OCI-LY7 (cell line): ENCODE data around the gene CNN2. TPM values are rescaled to one million over a fixed set of nuclear protein-coding genes. Genes with fewer than 3 reads are reported as not detected.

Source experiments
- BruUV-seq: library from RNA; stranded (reverse); fragments of 400-500 nt; replicated peaks from 2 replicates; lab custom pipeline; 2021; lab: Mats Ljungman, UMichigan
- CTCF ChIA-PET: fragments of 300-600 bp; sonication (Branson Sonifier 250); formaldehyde crosslinking; loops from one replicate; lab custom pipeline; 2022; ENCODE audit warnings: antibody characterized with exemption; ENCODE audit not compliant: unreplicated experiment; lab: Charles Lee
- POLR2A ChIA-PET: fragments of 300-600 bp; sonication (Branson Sonifier 250); formaldehyde crosslinking; loops from one replicate; lab custom pipeline; 2022; ENCODE audit warnings: antibody characterized with exemption; lab: Charles Lee
- DNase-seq: peaks from one replicate; pipeline ENCODE4 v3.0.0-alpha.2; 2015; ENCODE audit warnings: low spot score
- H2AFZ ChIP-seq: fragments of 200-600 bp; sonication (generic), shearing (Covaris generic); 2 replicates; pipeline ENCODE4 v1.6.1; 2014; ENCODE audit warnings: mild to moderate bottlenecking, antibody characterized with exemption, low read length, moderate library complexity
- H3K27ac ChIP-seq: fragments of 200-600 bp; sonication (generic); 2 replicates; pipeline ENCODE4 v1.5.1; 2014; ENCODE audit warnings: mixed run types, low read depth, mild to moderate bottlenecking, moderate library complexity, low read length, inconsistent platforms; ENCODE audit not compliant: poor library complexity, severe bottlenecking
- H3K36me3 ChIP-seq: fragments of 200-600 bp; sonication (generic); 2 replicates; pipeline ENCODE4 v1.6.1; 2014; ENCODE audit warnings: mild to moderate bottlenecking, antibody characterized with exemption, low read length, moderate library complexity, mixed read lengths; ENCODE audit not compliant: insufficient read depth
- H3K4me1 ChIP-seq: fragments of 200-600 bp; sonication (generic); 2 replicates; pipeline ENCODE4 v1.5.1; 2014; ENCODE audit warnings: mild to moderate bottlenecking, low read length; ENCODE audit not compliant: insufficient read depth, poor library complexity, severe bottlenecking
- H3K4me2 ChIP-seq: fragments of 200-600 bp; sonication (generic); 2 replicates; pipeline ENCODE4 v1.6.1; 2014; ENCODE audit warnings: mild to moderate bottlenecking, low read length
- H3K4me3 ChIP-seq: fragments of 200-600 bp; sonication (generic); 2 replicates; pipeline ENCODE4 v1.5.1; 2014; ENCODE audit warnings: mild to moderate bottlenecking, low read depth, low read length; ENCODE audit not compliant: poor library complexity, severe bottlenecking
- H3K79me2 ChIP-seq: fragments of 200-600 bp; sonication (generic); 2 replicates; pipeline ENCODE4 v1.6.1; 2016; ENCODE audit warnings: low read depth, mild to moderate bottlenecking, low read length, moderate library complexity, mixed read lengths; ENCODE audit not compliant: insufficient read depth
- H3K9me2 ChIP-seq: fragments of 200-600 bp; sonication (generic); 2 replicates; pipeline ENCODE4 v1.6.1; 2016; ENCODE audit warnings: mild to moderate bottlenecking, low read length, mixed read lengths; ENCODE audit not compliant: insufficient read depth
- H3K9me3 ChIP-seq: fragments of 200-600 bp; sonication (generic); 2 replicates; pipeline ENCODE4 v1.6.1; 2014; ENCODE audit warnings: mild to moderate bottlenecking, mixed run types, low read length, mixed read lengths
- H4K20me1 ChIP-seq: fragments of 200-600 bp; sonication (generic); 2 replicates; pipeline ENCODE4 v1.6.1; 2014; ENCODE audit warnings: mild to moderate bottlenecking, antibody characterized with exemption, low read length, moderate library complexity, mixed read lengths; ENCODE audit not compliant: insufficient read depth
- CTCF ChIP-seq: fragments of 200-600 bp; sonication (generic); conservative IDR thresholded peaks from 2 replicates; pipeline ENCODE4 v1.5.1; 2014; ENCODE audit warnings: mild to moderate bottlenecking, antibody characterized with exemption, low read length, moderate library complexity, mixed read lengths
- EZH2phosphoT487 ChIP-seq: fragments of 200-600 bp; sonication (generic); IDR thresholded peaks from 2 replicates; pipeline ENCODE4 v1.6.1; 2018; ENCODE audit warnings: low read depth, borderline replicate concordance, mild to moderate bottlenecking, mixed run types, antibody characterized with exemption, low read length, moderate library complexity, mixed read lengths
- intact Hi-C: fragments of 100-400 bp; cut with micrococcal nuclease; formaldehyde crosslinking; loops from one replicate; pipeline ENCODE4 v1.10.0; 2022; ENCODE audit not compliant: unreplicated experiment
- total RNA-seq, 2 experiments: library from RNA; depleted of rRNA in 1 of 2; stranded (reverse); fragments of >200 nt in 1 of 2; shearing (Covaris generic) in 1 of 2; gene quantifications; 2 replicates each; pipeline ENCODE4 v1.2.3, GENCODE V29; 2014 to 2022

Gene CNN2
- total RNA-seq, 2 experiments from 2014 or later: 73.7 to 127 TPM

- intact Hi-C loops: no loop called here
- POLR2A ChIA-PET: no interaction called here
These were observed 54.2 kb downstream of the CNN2 start for GRCh38 chr19:1080360-1081161.

DNA sequence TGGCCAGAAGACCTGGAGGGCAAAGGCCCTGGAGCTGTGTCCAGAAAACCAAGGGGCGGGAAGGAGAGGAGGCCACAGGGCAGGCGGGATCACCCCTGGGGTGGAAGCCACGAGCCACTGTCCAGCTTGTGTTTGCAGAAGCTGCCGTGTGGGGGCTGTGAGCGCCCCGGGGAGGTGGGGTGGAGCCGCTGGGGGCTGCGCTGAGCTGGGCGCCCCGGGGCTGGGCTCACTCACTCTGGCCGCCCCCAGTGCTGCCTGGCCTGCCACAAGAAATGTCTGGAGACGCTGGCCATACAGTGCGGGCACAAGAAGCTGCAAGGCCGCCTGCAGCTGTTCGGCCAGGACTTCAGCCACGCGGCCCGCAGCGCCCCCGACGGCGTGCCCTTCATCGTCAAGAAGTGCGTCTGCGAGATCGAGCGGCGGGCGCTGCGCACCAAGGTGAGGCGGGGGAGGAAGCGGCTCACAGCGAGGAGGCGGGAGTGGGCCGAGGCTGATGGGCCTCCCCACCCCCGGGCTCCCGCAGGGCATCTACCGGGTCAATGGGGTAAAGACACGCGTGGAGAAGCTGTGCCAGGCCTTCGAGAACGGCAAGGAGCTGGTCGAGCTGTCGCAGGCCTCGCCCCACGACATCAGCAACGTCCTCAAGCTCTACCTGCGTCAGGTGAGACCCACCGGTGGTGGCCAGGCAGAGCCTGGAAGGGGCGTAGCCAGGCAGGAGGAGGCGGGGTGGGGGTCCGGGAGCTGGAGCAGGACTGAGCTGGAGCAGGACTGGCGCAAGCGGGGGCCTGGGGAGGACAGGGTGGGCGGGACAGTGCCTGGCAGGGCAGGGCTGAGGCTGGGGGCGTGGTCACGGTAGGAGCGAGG lies 55.1 kb downstream of the CNN2 start:
- H3K4me2 ChIP-seq: no peak overlapping the region
- TF ChIP-seq CTCF (no peak), EZH2phosphoT487 (no peak)
- H4K20me1 ChIP-seq: no peaks in the 10 kb centered on the region
- no peaks in the 10 kb centered on the region for H3K9me3 ChIP-seq
- no peak overlapping the region for H3K4me3 ChIP-seq
- CTCF ChIA-PET: no interaction called here
- BruUV-seq: no TSS peak
- no peak for DNase-seq
- peaks cover 82% of the 10 kb centered on the region for H3K36me3 ChIP-seq
- POLR2A ChIA-PET: interaction anchor here (1.1 to 1.4 kb wide), 2 partner anchors 14 to 111 kb away, joined by 6 read pairs; partner anchors contain the start of gene ARHGAP45
- H3K27ac ChIP-seq: no peak overlapping the region
- H3K4me1 ChIP-seq: peaks cover 24% of the 10 kb centered on the region
- no peaks in the 10 kb centered on the region for H3K9me2 ChIP-seq
- intact Hi-C loops: no loop called here
- H3K79me2 ChIP-seq: no peaks in the 10 kb centered on the region
- H2AFZ ChIP-seq: no peak overlapping the region

More at GRCh38 chr19:1080360-1081161, 54.2 kb downstream of the CNN2 start:
- Histone ChIP-seq H3K36me3 (peaks cover 82% of the 10 kb centered on the region), H3K4me2 (no peak overlapping the region), H3K27ac (no peak overlapping the region), H3K9me2 (no peaks in the 10 kb centered on the region), H4K20me1 (no peaks in the 10 kb centered on the region), H3K4me3 (no peak overlapping the region), H3K4me1 (peaks cover 34% of the 10 kb centered on the region), H3K9me3 (no peaks in the 10 kb centered on the region), H3K79me2 (no peaks in the 10 kb centered on the region; the same call in 1 of the 2 replicates), H2AFZ (no peak overlapping the region)
- no TSS peak for BruUV-seq
- TF ChIP-seq CTCF (no peak), EZH2phosphoT487 (no peak)
- DNase-seq: no peak
- CTCF ChIA-PET: no interaction called here
